T-helper 2 cell (primary cell): ENCODE data around the gene ZSCAN20.
A peak's percentile ranks its signal among the peaks of the same experiment; 100 is the strongest.
"Not testable (repeated sequence)": the region's sequence is repeated elsewhere in the genome, so short reads cannot be mapped to it uniquely, and the experiment has no call there.

ENCODE experiments used
- DNase-seq, 5 experiments: peaks; one replicate each; pipeline versions ENCODE4 v3.0.0 to v3.0.0-alpha.2; 2012 to 2022

ZSCAN20 gene

GRCh38 chr1:33488624-33489023, 16.2 kb downstream of the ZSCAN20 start:
- DNase-seq = no peak

GRCh38 chr1:33494929-33495328, 22.5 kb downstream of the ZSCAN20 start:
- DNase-seq = peak in 1 of 5 experiments; percentile 9

- DNase-seq = no peak
These were observed 25.0 kb downstream of the ZSCAN20 start for GRCh38 chr1:33497410-33497809.

- DNase-seq = no peak
These were observed 28.1 kb downstream of the ZSCAN20 start for GRCh38 chr1:33500547-33500946.

- no peak for DNase-seq
These were observed 28.9 kb downstream of the ZSCAN20 start for GRCh38 chr1:33501309-33501708.

GRCh38 chr1:33501774-33502173, 29.3 kb downstream of the ZSCAN20 start:
- DNase-seq = no peak

- DNase-seq = no peak
These were observed 30.3 kb downstream of the ZSCAN20 start for GRCh38 chr1:33502726-33503125.

- no peak for DNase-seq
These were observed 31.1 kb downstream of the ZSCAN20 start for GRCh38 chr1:33503506-33503905.

GRCh38 chr1:33507661-33508060, 35.2 kb downstream of the ZSCAN20 start:
- no peak for DNase-seq

GRCh38 chr1:33508151-33508550, 35.7 kb downstream of the ZSCAN20 start:
- no peak for DNase-seq

GRCh38 chr1:33509276-33509675, 36.8 kb downstream of the ZSCAN20 start:
- DNase-seq = not testable (repeated sequence)

- DNase-seq = no peak
These were observed 40.0 kb downstream of the ZSCAN20 start for GRCh38 chr1:33512226-33513011.

GRCh38 chr1:33515112-33515511, 42.7 kb downstream of the ZSCAN20 start:
- no peak for DNase-seq

GRCh38 chr1:33515607-33516006, 43.2 kb downstream of the ZSCAN20 start:
- no peak for DNase-seq

- no peak for DNase-seq
These were observed 44.0 kb downstream of the ZSCAN20 start for GRCh38 chr1:33516428-33516827.

- no peak for DNase-seq
These were observed 44.6 kb downstream of the ZSCAN20 start for GRCh38 chr1:33516891-33517567.

- no peak for DNase-seq
These were observed 45.3 kb downstream of the ZSCAN20 start for GRCh38 chr1:33517596-33518250.

- no peak for DNase-seq
These were observed 46.9 kb downstream of the ZSCAN20 start for GRCh38 chr1:33519240-33519884.

- no peak for DNase-seq
These were observed 52.1 kb downstream of the ZSCAN20 start for GRCh38 chr1:33524586-33524985.

GRCh38 chr1:33527934-33528333, 55.5 kb downstream of the ZSCAN20 start:
- DNase-seq = no peak

- no peak for DNase-seq
These were observed 57.5 kb downstream of the ZSCAN20 start for GRCh38 chr1:33529957-33530356.

- no peak for DNase-seq
These were observed 59.8 kb downstream of the ZSCAN20 start for GRCh38 chr1:33532250-33532649.

GRCh38 chr1:33532936-33533335, 60.5 kb downstream of the ZSCAN20 start:
- DNase-seq = no peak
